OCI-LY7 (cell line): ENCODE results near the gene DNAL4. TPM values are rescaled to one million over a fixed set of nuclear protein-coding genes. Genes with fewer than 3 reads are reported as not detected.

ENCODE experiments used
- BruUV-seq: library from RNA; stranded (reverse); fragments of 400-500 nt; replicated peaks from 2 replicates; lab custom pipeline; 2021; lab: Mats Ljungman, UMichigan
- CTCF ChIA-PET: fragments of 300-600 bp; sonication (Branson Sonifier 250); formaldehyde crosslinking; loops from one replicate; lab custom pipeline; 2022; ENCODE audit warnings: antibody characterized with exemption; ENCODE audit not compliant: unreplicated experiment; lab: Charles Lee
- POLR2A ChIA-PET: fragments of 300-600 bp; sonication (Branson Sonifier 250); formaldehyde crosslinking; loops from one replicate; lab custom pipeline; 2022; ENCODE audit warnings: antibody characterized with exemption; lab: Charles Lee
- DNase-seq: peaks from one replicate; pipeline ENCODE4 v3.0.0-alpha.2; 2015; ENCODE audit warnings: low spot score
- H2AFZ ChIP-seq: fragments of 200-600 bp; sonication (generic), shearing (Covaris generic); 2 replicates; pipeline ENCODE4 v1.6.1; 2014; ENCODE audit warnings: mild to moderate bottlenecking, antibody characterized with exemption, low read length, moderate library complexity
- H3K27ac ChIP-seq: fragments of 200-600 bp; sonication (generic); 2 replicates; pipeline ENCODE4 v1.5.1; 2014; ENCODE audit warnings: mixed run types, low read depth, mild to moderate bottlenecking, moderate library complexity, low read length, inconsistent platforms; ENCODE audit not compliant: poor library complexity, severe bottlenecking
- H3K36me3 ChIP-seq: fragments of 200-600 bp; sonication (generic); 2 replicates; pipeline ENCODE4 v1.6.1; 2014; ENCODE audit warnings: mild to moderate bottlenecking, antibody characterized with exemption, low read length, moderate library complexity, mixed read lengths; ENCODE audit not compliant: insufficient read depth
- H3K4me1 ChIP-seq: fragments of 200-600 bp; sonication (generic); 2 replicates; pipeline ENCODE4 v1.5.1; 2014; ENCODE audit warnings: mild to moderate bottlenecking, low read length; ENCODE audit not compliant: insufficient read depth, poor library complexity, severe bottlenecking
- H3K4me2 ChIP-seq: fragments of 200-600 bp; sonication (generic); 2 replicates; pipeline ENCODE4 v1.6.1; 2014; ENCODE audit warnings: mild to moderate bottlenecking, low read length
- H3K4me3 ChIP-seq: fragments of 200-600 bp; sonication (generic); 2 replicates; pipeline ENCODE4 v1.5.1; 2014; ENCODE audit warnings: mild to moderate bottlenecking, low read depth, low read length; ENCODE audit not compliant: poor library complexity, severe bottlenecking
- H3K79me2 ChIP-seq: fragments of 200-600 bp; sonication (generic); 2 replicates; pipeline ENCODE4 v1.6.1; 2016; ENCODE audit warnings: low read depth, mild to moderate bottlenecking, low read length, moderate library complexity, mixed read lengths; ENCODE audit not compliant: insufficient read depth
- H3K9me2 ChIP-seq: fragments of 200-600 bp; sonication (generic); 2 replicates; pipeline ENCODE4 v1.6.1; 2016; ENCODE audit warnings: mild to moderate bottlenecking, low read length, mixed read lengths; ENCODE audit not compliant: insufficient read depth
- H3K9me3 ChIP-seq: fragments of 200-600 bp; sonication (generic); 2 replicates; pipeline ENCODE4 v1.6.1; 2014; ENCODE audit warnings: mild to moderate bottlenecking, mixed run types, low read length, mixed read lengths
- H4K20me1 ChIP-seq: fragments of 200-600 bp; sonication (generic); 2 replicates; pipeline ENCODE4 v1.6.1; 2014; ENCODE audit warnings: mild to moderate bottlenecking, antibody characterized with exemption, low read length, moderate library complexity, mixed read lengths; ENCODE audit not compliant: insufficient read depth
- EZH2phosphoT487 ChIP-seq: fragments of 200-600 bp; sonication (generic); IDR thresholded peaks from 2 replicates; pipeline ENCODE4 v1.6.1; 2018; ENCODE audit warnings: low read depth, borderline replicate concordance, mild to moderate bottlenecking, mixed run types, antibody characterized with exemption, low read length, moderate library complexity, mixed read lengths
- intact Hi-C: fragments of 100-400 bp; cut with micrococcal nuclease; formaldehyde crosslinking; loops from one replicate; pipeline ENCODE4 v1.10.0; 2022; ENCODE audit not compliant: unreplicated experiment
- total RNA-seq, 2 experiments: library from RNA; depleted of rRNA in 1 of 2; stranded (reverse); fragments of >200 nt in 1 of 2; shearing (Covaris generic) in 1 of 2; gene quantifications; 2 replicates each; pipeline ENCODE4 v1.2.3, GENCODE V29; 2014 to 2022
- TF ChIP-seq, protein P1 (sequence below): fragments of 200-600 bp; sonication (generic); conservative IDR thresholded peaks from 2 replicates; pipeline ENCODE4 v1.5.1; 2014; ENCODE audit warnings: mild to moderate bottlenecking, antibody characterized with exemption, low read length, moderate library complexity, mixed read lengths

The DNAL4 gene
- total RNA-seq, 2 experiments from 2014 or later, result 6.6 to 7.1 TPM

- Histone ChIP-seq H3K79me2 (no peaks in the 10 kb centered on the region), H3K27ac (no peak overlapping the region), H3K9me2 (no peaks in the 10 kb centered on the region), H2AFZ (no peak overlapping the region), H3K4me2 (no peak overlapping the region), H3K9me3 (no peaks in the 10 kb centered on the region), H3K4me3 (no peak overlapping the region), H3K36me3 (peaks cover 90% of the 10 kb centered on the region), H3K4me1 (no peaks in the 10 kb centered on the region), H4K20me1 (no peaks in the 10 kb centered on the region)
- DNase-seq, result no peak
- intact Hi-C loops, result no loop called here
- no TSS peak for BruUV-seq
- ChIA-PET CTCF (no interaction called here), POLR2A (no interaction called here)
- TF ChIP-seq, protein P1, sequence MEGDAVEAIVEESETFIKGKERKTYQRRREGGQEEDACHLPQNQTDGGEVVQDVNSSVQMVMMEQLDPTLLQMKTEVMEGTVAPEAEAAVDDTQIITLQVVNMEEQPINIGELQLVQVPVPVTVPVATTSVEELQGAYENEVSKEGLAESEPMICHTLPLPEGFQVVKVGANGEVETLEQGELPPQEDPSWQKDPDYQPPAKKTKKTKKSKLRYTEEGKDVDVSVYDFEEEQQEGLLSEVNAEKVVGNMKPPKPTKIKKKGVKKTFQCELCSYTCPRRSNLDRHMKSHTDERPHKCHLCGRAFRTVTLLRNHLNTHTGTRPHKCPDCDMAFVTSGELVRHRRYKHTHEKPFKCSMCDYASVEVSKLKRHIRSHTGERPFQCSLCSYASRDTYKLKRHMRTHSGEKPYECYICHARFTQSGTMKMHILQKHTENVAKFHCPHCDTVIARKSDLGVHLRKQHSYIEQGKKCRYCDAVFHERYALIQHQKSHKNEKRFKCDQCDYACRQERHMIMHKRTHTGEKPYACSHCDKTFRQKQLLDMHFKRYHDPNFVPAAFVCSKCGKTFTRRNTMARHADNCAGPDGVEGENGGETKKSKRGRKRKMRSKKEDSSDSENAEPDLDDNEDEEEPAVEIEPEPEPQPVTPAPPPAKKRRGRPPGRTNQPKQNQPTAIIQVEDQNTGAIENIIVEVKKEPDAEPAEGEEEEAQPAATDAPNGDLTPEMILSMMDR, result no peak
- TF ChIP-seq EZH2phosphoT487, result no peak
Measured at GRCh38 chr22:38737302-38738060, 56.5 kb downstream of the DNAL4 start.

DNA sequence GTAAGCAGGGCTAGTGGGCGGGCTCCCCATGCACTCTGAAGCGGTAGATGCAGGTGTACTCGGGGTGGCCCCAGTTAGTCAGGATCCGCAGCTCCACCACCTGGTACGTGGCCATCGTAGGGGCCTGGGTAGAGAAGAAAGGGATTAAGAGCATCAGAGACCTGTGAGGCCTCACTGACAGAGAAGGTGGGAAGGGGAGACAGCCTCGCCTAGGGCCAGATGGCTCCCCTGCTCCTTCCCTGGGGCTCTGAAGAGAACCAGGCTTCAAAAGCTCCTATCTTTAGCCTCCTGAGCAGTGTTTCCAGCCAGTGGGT is 57.7 kb downstream of the DNAL4 start:
- no TSS peak for BruUV-seq
- H3K4me2 ChIP-seq, result no peak overlapping the region
- no peaks in the 10 kb centered on the region for H3K79me2 ChIP-seq
- H3K9me3 ChIP-seq, result no peaks in the 10 kb centered on the region
- intact Hi-C loops, result no loop called here
- H3K27ac ChIP-seq, result no peak overlapping the region
- H3K4me1 ChIP-seq, result no peaks in the 10 kb centered on the region
- peaks cover 86% of the 10 kb centered on the region for H3K36me3 ChIP-seq
- H2AFZ ChIP-seq, result no peak overlapping the region
- ChIA-PET CTCF (no interaction called here), POLR2A (no interaction called here)
- H3K9me2 ChIP-seq, result no peaks in the 10 kb centered on the region
- no peak for DNase-seq
- no peak for TF ChIP-seq EZH2phosphoT487
- TF ChIP-seq, protein P1, result no peak
- H3K4me3 ChIP-seq, result no peak overlapping the region
- no peaks in the 10 kb centered on the region for H4K20me1 ChIP-seq

- Histone ChIP-seq H3K9me2 (no peaks in the 10 kb centered on the region), H3K4me1 (no peaks in the 10 kb centered on the region), H2AFZ (no peak overlapping the region), H3K27ac (no peak overlapping the region), H3K4me3 (no peak overlapping the region), H3K4me2 (no peak overlapping the region), H3K36me3 (peaks cover 86% of the 10 kb centered on the region), H3K9me3 (no peaks in the 10 kb centered on the region), H4K20me1 (no peaks in the 10 kb centered on the region), H3K79me2 (no peaks in the 10 kb centered on the region)
- no peak for TF ChIP-seq EZH2phosphoT487
- TF ChIP-seq, protein P1, result no peak
- POLR2A ChIA-PET, result interaction anchor here (0.7 kb wide), 1 partner anchor 1009 kb away, joined by 5 read pairs; no protein-coding TSS in a partner anchor
- intact Hi-C loops, result no loop called here
- DNase-seq, result no peak
- no TSS peak for BruUV-seq
- CTCF ChIA-PET, result no interaction called here
Measured at GRCh38 chr22:38735465-38736256, 58.3 kb downstream of the DNAL4 start.
